T-helper 1 cell treated with Interleukin-12 subunit alpha and Interleukin-12 subunit beta and Interleukin-4 antibody, amounts not matched to agents 30 ng/mL and 1 ng/mL, for 36 hours (primary cell): ENCODE data around the gene TBC1D22A. TPM values are rescaled to one million over a fixed set of nuclear protein-coding genes. Genes with fewer than 3 reads are reported as not detected.

Experiments used
- intact Hi-C: fragments of 100-400 bp; cut with micrococcal nuclease; formaldehyde crosslinking; loops from one replicate; pipeline ENCODE4 v1.15.1; 2024
- total RNA-seq: library from RNA; stranded (reverse); gene quantifications from 2 replicates; pipeline ENCODE4 v1.2.3, GENCODE V29; 2022

The TBC1D22A gene
- total RNA-seq, 1 donor from 2014 or later: 39.3 TPM

- intact Hi-C loops: no loop called here
Observed at GRCh38 chr22:46854125-46854870, 91.8 kb downstream of the TBC1D22A start.

GRCh38 chr22:46855681-46856080, 93.2 kb downstream of the TBC1D22A start:
- intact Hi-C loops: no loop called here

GRCh38 chr22:46856661-46857060, 94.2 kb downstream of the TBC1D22A start:
- intact Hi-C loops: no loop called here

- intact Hi-C loops: no loop called here
Observed at GRCh38 chr22:46857142-46857884, 94.9 kb downstream of the TBC1D22A start.

- intact Hi-C loops: no loop called here
Observed at GRCh38 chr22:46857885-46858143, 95.4 kb downstream of the TBC1D22A start.

- intact Hi-C loops: no loop called here
Observed at GRCh38 chr22:46858181-46858771, 95.8 kb downstream of the TBC1D22A start.

- intact Hi-C loops: no loop called here
Observed at GRCh38 chr22:46860562-46860961, 98.1 kb downstream of the TBC1D22A start.

GRCh38 chr22:46861468-46862367, 99.3 kb downstream of the TBC1D22A start:
- intact Hi-C loops: no loop called here

- intact Hi-C loops: no loop called here
Observed at GRCh38 chr22:46862418-46863324, 100.2 kb downstream of the TBC1D22A start.

- intact Hi-C loops: no loop called here
Observed at GRCh38 chr22:46863794-46864193, 101.3 kb downstream of the TBC1D22A start.

GRCh38 chr22:46864314-46865051, 102.0 kb downstream of the TBC1D22A start:
- intact Hi-C loops: no loop called here

GRCh38 chr22:46865052-46865434, 102.6 kb downstream of the TBC1D22A start:
- intact Hi-C loops: no loop called here

GRCh38 chr22:46865642-46866041, 103.2 kb downstream of the TBC1D22A start:
- intact Hi-C loops: no loop called here

GRCh38 chr22:46866591-46866990, 104.1 kb downstream of the TBC1D22A start:
- intact Hi-C loops: no loop called here

GRCh38 chr22:46867106-46867505, 104.7 kb downstream of the TBC1D22A start:
- intact Hi-C loops: no loop called here

- intact Hi-C loops: no loop called here
Observed at GRCh38 chr22:46869329-46869728, 106.9 kb downstream of the TBC1D22A start.

- intact Hi-C loops: no loop called here
Observed at GRCh38 chr22:46869831-46870441, 107.5 kb downstream of the TBC1D22A start.

GRCh38 chr22:46871826-46872225, 109.4 kb downstream of the TBC1D22A start:
- intact Hi-C loops: no loop called here

- intact Hi-C loops: no loop called here
Observed at GRCh38 chr22:46875089-46875488, 112.6 kb downstream of the TBC1D22A start.
